RWPE2 (cell line): Measurements from ENCODE around the gene GPX2.

Experiments
- ATAC-seq: fragments of 200-7000 bp; cut with Tn5 transposase; 3 replicates; pipeline ENCODE4 v1.9.1; 2021; ENCODE audit warnings: low read depth
- DNase-seq: peaks from one replicate; pipeline ENCODE4 v3.0.0-alpha.2; 2020; ENCODE audit warnings: low spot score
- H3K27ac ChIP-seq: fragments of 450-650 bp; 2 replicates; pipeline ENCODE4 v1.5.1; 2017; ENCODE audit warnings: mild to moderate bottlenecking; ENCODE audit not compliant: poor library complexity, severe bottlenecking
- H3K27me3 ChIP-seq: fragments of 250-450 bp; sonication (Bioruptor Pico); 2 replicates; pipeline ENCODE4 v1.5.1; 2021; ENCODE audit warnings: mild to moderate bottlenecking, moderate library complexity; ENCODE audit not compliant: insufficient read depth, poor library complexity, severe bottlenecking
- H3K36me3 ChIP-seq: fragments of 250-450 bp; sonication (Bioruptor Pico); 2 replicates; pipeline ENCODE4 v1.5.1; 2020; ENCODE audit warnings: low read depth, mild to moderate bottlenecking, moderate library complexity
- H3K4me1 ChIP-seq: fragments of 250-450 bp; sonication (Bioruptor Pico); 2 replicates; pipeline ENCODE4 v1.5.1; 2021; ENCODE audit warnings: mild to moderate bottlenecking, moderate library complexity; ENCODE audit not compliant: insufficient read depth, poor library complexity, severe bottlenecking
- H3K4me3 ChIP-seq: fragments of 250-450 bp; sonication (Bioruptor Pico); 2 replicates; pipeline ENCODE4 v1.5.1; 2021; ENCODE audit warnings: mild to moderate bottlenecking, moderate library complexity; ENCODE audit not compliant: severe bottlenecking
- H3K9me3 ChIP-seq: fragments of 250-450 bp; sonication (Bioruptor Pico); 2 replicates; pipeline ENCODE4 v1.5.1; 2021; ENCODE audit warnings: mild to moderate bottlenecking, moderate library complexity; ENCODE audit not compliant: severe bottlenecking
- TF ChIP-seq, protein P1 (sequence below): fragments of 450-650 bp; IDR thresholded peaks from one replicate; pipeline ENCODE4 v1.5.1; 2017; ENCODE audit warnings: mild to moderate bottlenecking, moderate library complexity; ENCODE audit not compliant: poor library complexity, severe bottlenecking

The GPX2 gene

DNA sequence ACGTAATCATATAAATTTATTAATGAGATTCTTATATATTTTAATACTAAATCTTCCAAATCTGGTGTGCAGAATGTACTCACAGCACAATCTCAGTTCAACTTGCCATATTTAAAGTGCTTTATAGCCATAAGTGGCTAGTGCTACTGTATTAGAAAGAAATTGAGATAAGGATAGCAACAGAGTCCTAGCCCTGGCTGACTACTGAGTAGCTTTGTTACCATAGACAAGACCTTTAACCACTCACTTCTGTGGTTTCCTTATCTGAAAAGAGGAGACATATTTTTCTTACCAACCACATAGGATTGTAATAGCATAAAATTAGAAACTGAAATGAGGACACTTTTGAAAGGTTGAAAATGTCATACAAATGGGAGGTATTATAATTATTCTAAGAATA lies 30.3 kb downstream of the GPX2 start:
- no peak for DNase-seq
- H3K36me3 ChIP-seq: no peaks in the 10 kb centered on the region; the same call in none of the 2 replicates

DNA sequence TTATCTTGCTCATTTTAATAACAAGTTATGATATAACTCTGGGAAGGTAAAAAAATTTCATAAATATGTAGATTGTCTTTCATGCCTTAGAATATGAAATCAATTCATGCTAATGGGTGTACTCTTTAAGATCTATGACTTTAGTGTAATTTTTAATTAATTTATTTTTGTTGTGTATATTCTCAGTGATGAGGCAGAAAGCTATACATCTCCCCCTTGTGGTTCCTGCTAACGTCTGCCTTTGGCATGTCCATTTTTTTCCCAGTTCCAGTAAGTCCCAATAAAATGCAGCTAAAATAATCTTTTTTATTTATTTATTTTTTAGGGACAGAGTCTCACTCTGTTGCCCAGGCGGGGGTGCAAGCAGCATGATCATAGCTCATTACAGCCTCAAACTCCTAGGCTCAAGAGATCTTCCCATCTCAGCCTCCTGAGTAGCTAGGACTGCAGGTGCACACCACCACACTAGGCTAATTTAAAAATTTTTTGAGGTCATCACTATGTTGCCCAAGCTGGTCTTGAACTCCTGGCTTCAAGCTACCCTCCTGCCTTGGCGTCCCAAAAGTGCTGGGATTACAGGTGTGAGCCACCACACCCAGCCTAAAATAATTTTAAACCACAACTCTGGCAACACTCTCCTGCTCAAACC lies 31.6 kb downstream of the GPX2 start:
- H3K27ac ChIP-seq: no peak overlapping the region
- no peak for DNase-seq
- ATAC-seq: no peak
- TF ChIP-seq, protein P1, sequence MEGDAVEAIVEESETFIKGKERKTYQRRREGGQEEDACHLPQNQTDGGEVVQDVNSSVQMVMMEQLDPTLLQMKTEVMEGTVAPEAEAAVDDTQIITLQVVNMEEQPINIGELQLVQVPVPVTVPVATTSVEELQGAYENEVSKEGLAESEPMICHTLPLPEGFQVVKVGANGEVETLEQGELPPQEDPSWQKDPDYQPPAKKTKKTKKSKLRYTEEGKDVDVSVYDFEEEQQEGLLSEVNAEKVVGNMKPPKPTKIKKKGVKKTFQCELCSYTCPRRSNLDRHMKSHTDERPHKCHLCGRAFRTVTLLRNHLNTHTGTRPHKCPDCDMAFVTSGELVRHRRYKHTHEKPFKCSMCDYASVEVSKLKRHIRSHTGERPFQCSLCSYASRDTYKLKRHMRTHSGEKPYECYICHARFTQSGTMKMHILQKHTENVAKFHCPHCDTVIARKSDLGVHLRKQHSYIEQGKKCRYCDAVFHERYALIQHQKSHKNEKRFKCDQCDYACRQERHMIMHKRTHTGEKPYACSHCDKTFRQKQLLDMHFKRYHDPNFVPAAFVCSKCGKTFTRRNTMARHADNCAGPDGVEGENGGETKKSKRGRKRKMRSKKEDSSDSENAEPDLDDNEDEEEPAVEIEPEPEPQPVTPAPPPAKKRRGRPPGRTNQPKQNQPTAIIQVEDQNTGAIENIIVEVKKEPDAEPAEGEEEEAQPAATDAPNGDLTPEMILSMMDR: peak; percentile 92
- H3K4me1 ChIP-seq: peaks cover 8% of the 10 kb centered on the region
- no peaks in the 10 kb centered on the region for H3K9me3 ChIP-seq
- no peaks in the 10 kb centered on the region; the same call in 1 of the 2 replicates for H3K36me3 ChIP-seq
- no peak overlapping the region for H3K4me3 ChIP-seq
- H3K27me3 ChIP-seq: no peaks in the 10 kb centered on the region

More for the DNA sequence above, 30.3 kb downstream of the GPX2 start:
- TF ChIP-seq, protein P1: no peak
- Histone ChIP-seq H3K9me3 (no peaks in the 10 kb centered on the region), H3K4me1 (peaks cover 8% of the 10 kb centered on the region), H3K4me3 (no peak overlapping the region), H3K27me3 (no peaks in the 10 kb centered on the region), H3K27ac (no peak overlapping the region)
- no peak for ATAC-seq

DNA sequence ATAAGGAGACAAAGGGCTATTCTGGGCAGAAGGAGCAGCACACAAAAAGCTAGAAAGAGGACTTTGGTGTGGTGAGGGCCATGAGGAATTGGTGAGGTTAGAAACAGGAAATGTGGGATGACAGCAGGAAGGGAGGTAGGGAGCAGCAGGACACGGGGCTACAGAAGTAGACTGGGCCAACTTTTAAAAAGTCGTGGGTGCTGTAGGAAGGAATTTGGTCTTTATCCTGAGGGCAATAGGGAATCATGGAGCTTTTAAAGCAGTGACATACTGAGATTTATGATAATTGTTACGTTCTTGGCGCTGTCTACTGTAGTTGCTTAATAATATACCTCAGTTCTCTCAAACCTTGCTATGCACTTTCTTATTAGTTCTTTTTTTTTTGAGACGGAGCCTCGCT lies 36.5 kb downstream of the GPX2 start:
- TF ChIP-seq, protein P1: no peak
- no peaks in the 10 kb centered on the region for H3K4me1 ChIP-seq
- ATAC-seq: no peak

DNA sequence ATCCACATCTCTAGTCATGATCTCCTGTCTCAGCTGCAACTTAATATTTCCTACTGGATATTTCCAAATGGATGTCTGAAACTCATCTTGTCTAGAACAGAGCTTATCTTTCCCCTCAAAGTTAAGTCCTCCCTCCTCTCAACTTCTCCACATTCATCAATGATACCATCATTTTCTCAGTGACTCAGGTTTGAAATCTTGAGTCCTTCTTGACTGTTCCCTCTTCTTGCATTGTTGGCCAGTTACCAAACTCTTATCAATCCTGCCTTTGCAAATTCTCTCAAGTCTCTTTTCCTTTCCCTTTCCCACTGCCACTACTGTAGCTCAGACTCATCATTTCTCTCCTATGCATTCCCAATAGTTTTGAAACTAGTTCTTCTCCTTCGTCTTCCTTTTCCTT lies 42.6 kb downstream of the GPX2 start:
- Histone ChIP-seq H3K4me1 (no peaks in the 10 kb centered on the region), H3K27ac (no peak overlapping the region), H3K27me3 (peaks cover 9% of the 10 kb centered on the region), H3K4me3 (no peak overlapping the region), H3K36me3 (no peaks in the 10 kb centered on the region), H3K9me3 (no peaks in the 10 kb centered on the region)
- no peak for DNase-seq
- TF ChIP-seq, protein P1: no peak
- ATAC-seq: no peak

More for the DNA sequence above, 36.5 kb downstream of the GPX2 start:
- no peak overlapping the region for H3K27ac ChIP-seq
- H3K9me3 ChIP-seq: no peaks in the 10 kb centered on the region
- H3K36me3 ChIP-seq: no peaks in the 10 kb centered on the region
- no peak overlapping the region for H3K4me3 ChIP-seq
- H3K27me3 ChIP-seq: no peaks in the 10 kb centered on the region
- DNase-seq: no peak

DNA sequence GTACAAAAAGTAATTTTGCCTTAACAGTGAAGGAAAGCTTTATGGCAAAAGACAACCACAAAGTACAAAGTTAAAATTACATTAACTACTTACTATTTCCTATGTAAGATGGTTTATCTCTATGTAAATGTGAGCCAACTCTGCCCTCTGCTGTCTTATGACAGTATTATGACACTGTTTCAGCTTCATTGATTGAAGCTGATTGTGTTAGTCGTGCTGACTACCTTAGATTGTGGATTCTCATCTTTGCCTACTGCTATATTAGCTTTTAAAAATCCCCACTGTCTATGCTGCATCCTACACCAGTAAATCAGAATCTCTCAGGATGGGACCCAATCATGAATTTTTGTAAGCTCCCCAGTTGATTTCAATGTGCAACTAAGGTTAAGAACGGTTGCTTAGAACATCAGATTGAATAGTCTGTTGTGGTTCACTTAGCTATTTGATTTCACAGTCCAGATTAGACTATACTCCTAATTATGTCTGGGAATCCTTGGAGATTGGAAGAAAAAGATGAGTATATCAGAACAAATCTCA lies 50.6 kb downstream of the GPX2 start:
- Histone ChIP-seq H3K4me1 (no peaks in the 10 kb centered on the region), H3K36me3 (no peaks in the 10 kb centered on the region), H3K9me3 (no peaks in the 10 kb centered on the region), H3K27ac (no peak overlapping the region), H3K27me3 (peaks cover 3% of the 10 kb centered on the region), H3K4me3 (no peak overlapping the region)
- DNase-seq: no peak
- TF ChIP-seq, protein P1: peak; percentile 90
- peak; percentile 95 for ATAC-seq
